K562 (cell line): Measurements from ENCODE around the gene IQCN. TPM values are rescaled to one million over a fixed set of nuclear protein-coding genes. Genes with fewer than 3 reads are reported as not detected.

Experiments used
- DEAF1 ChIP-seq: fragments of 450-650 bp; formaldehyde crosslinking; IDR thresholded peaks from 2 replicates; pipeline ENCODE4 v1.4.0; 2020; ENCODE audit warnings: mild to moderate bottlenecking, moderate library complexity
- FIP1L1 ChIP-seq: fragments of 200-400 bp; formaldehyde crosslinking; IDR thresholded peaks from 2 replicates; pipeline ENCODE4 v1.6.1; 2018; ENCODE audit warnings: mild to moderate bottlenecking, low read depth, low read length; ENCODE audit not compliant: poor library complexity, severe bottlenecking
- HEY1 ChIP-seq: fragments of 250-450 bp; sonication (Bioruptor Pico); IDR thresholded peaks from 2 replicates; pipeline ENCODE4 v1.5.0; 2020; ENCODE audit warnings: mild to moderate bottlenecking, moderate library complexity, borderline replicate concordance
- HOXB6 ChIP-seq: fragments of 250-450 bp; sonication (Bioruptor Pico); IDR thresholded peaks from 2 replicates; pipeline ENCODE4 v1.5.1; 2022; ENCODE audit warnings: mild to moderate bottlenecking, borderline replicate concordance
- KDM4B ChIP-seq, 2 experiments: fragments of 450-650 bp in 1 of 2; sonication (generic) in 1 of 2; IDR thresholded peaks; 2 replicates each; pipeline ENCODE4 v1.6.1; 2016 to 2017; ENCODE audit warnings: borderline replicate concordance in 2 of 2, antibody characterized with exemption in 1 of 2, low read depth in 1 of 2, mild to moderate bottlenecking in 1 of 2
- TCF7L2 ChIP-seq: fragments of 150-350 bp; IDR thresholded peaks from 2 replicates; pipeline ENCODE4 v1.6.1; 2016; ENCODE audit warnings: low read depth, mild to moderate bottlenecking, low read length, moderate library complexity
- U2AF1 ChIP-seq: fragments of 200-400 bp; formaldehyde crosslinking; optimal IDR thresholded peaks from 2 replicates; pipeline ENCODE3; 2017; ENCODE audit warnings: mild to moderate bottlenecking, low read depth, low read length, moderate library complexity
- ZNF12 ChIP-seq: sonication (generic); formaldehyde crosslinking; IDR thresholded peaks from 2 replicates; pipeline ENCODE4 v1.4.0; 2020; ENCODE audit warnings: mild to moderate bottlenecking, missing genetic modification reagents
- ZNF263 ChIP-seq: sonication (generic); formaldehyde crosslinking; IDR thresholded peaks from 2 replicates; pipeline ENCODE4 v1.8.0; 2022; ENCODE audit warnings: mild to moderate bottlenecking, missing genetic modification reagents, borderline replicate concordance
- polyA plus RNA-seq, 8 experiments: library from polyadenylated mRNA; depleted of rRNA in 4 of 8; stranded (reverse) in 5 of 8; unstranded in 3 of 8; fragments of >200 nt; fragmentation: Nextera tagmentation in 2 of 8; fragmentation: Illumina TruSeq in 1 of 8; extraction: Ambion mirVana in 2 of 8; extraction: Trizol in 1 of 8; gene quantifications; 2 replicates each; pipeline versions ENCODE4 v1.2.1 to v1.2.3, GENCODE V29; 2011 to 2014; ENCODE audit warnings: inconsistent platforms in 1 of 8, missing spikeins in 1 of 8
- total RNA-seq, 7 experiments: library from RNA; depleted of rRNA in 6 of 7; stranded (reverse); fragments of >200 nt in 6 of 7; fragmentation: Illumina TruSeq in 2 of 7; extraction: Trizol in 2 of 7; gene quantifications; 2 replicates each; pipeline versions ENCODE4 v1.2.1 to v1.2.3, GENCODE V29; 2011 to 2021; ENCODE audit warnings: low replicate concordance in 1 of 7
- TF ChIP-seq, protein P1 (sequence below): fragments of 250-450 bp; sonication (Bioruptor Pico); IDR thresholded peaks from 2 replicates; pipeline ENCODE4 v1.5.0; 2021

Gene IQCN
- total and polyA plus RNA-seq, 9 of the 15 experiments (the other 6 are each of a cell fraction or from before 2014, with no cell fraction given), result 0.01 to 0.07 (median 0.04) TPM; not detected in 3

GRCh38 chr19:18264971-18265540, 9.2 kb downstream of the IQCN start (continued):
- TF ChIP-seq, protein P1, sequence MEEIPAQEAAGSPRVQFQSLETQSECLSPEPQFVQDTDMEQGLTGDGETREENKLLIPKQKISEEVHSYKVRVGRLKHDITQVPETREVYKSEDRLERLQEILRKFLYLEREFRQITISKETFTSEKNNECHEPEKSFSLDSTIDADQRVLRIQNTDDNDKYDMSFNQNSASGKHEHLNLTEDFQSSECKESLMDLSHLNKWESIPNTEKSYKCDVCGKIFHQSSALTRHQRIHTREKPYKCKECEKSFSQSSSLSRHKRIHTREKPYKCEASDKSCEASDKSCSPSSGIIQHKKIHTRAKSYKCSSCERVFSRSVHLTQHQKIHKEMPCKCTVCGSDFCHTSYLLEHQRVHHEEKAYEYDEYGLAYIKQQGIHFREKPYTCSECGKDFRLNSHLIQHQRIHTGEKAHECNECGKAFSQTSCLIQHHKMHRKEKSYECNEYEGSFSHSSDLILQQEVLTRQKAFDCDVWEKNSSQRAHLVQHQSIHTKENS, result no peak
- peak; percentile 46 for TF ChIP-seq FIP1L1
- TF ChIP-seq HOXB6, result no peak
- TF ChIP-seq ZNF263 (CRISPR knock-in tag), result no peak
- no peak for TF ChIP-seq TCF7L2
- TF ChIP-seq HEY1 (CRISPR knock-in tag), result no peak
- no peak for TF ChIP-seq U2AF1
- no peak for TF ChIP-seq ZNF12 (CRISPR knock-in tag)
- TF ChIP-seq DEAF1, result no peak
- TF ChIP-seq KDM4B (IDR thresholded peaks at IDR 0.05; ENCODE audit: borderline replicate concordance in 2 of 2, low read depth in 1 of 2), result no peak
